GM21447 (cell line): Measurements from ENCODE around the gene CBFA2T3.
"Not testable (repeated sequence)": the region's sequence is repeated elsewhere in the genome, so short reads cannot be mapped to it uniquely, and the experiment has no call there.

Experiments used
- ATAC-seq: cut with Tn5 transposase; IDR thresholded peaks from one replicate; pipeline ENCODE4 v1.9.1; 2021; ENCODE audit not compliant: unreplicated experiment

The CBFA2T3 gene

DNA sequence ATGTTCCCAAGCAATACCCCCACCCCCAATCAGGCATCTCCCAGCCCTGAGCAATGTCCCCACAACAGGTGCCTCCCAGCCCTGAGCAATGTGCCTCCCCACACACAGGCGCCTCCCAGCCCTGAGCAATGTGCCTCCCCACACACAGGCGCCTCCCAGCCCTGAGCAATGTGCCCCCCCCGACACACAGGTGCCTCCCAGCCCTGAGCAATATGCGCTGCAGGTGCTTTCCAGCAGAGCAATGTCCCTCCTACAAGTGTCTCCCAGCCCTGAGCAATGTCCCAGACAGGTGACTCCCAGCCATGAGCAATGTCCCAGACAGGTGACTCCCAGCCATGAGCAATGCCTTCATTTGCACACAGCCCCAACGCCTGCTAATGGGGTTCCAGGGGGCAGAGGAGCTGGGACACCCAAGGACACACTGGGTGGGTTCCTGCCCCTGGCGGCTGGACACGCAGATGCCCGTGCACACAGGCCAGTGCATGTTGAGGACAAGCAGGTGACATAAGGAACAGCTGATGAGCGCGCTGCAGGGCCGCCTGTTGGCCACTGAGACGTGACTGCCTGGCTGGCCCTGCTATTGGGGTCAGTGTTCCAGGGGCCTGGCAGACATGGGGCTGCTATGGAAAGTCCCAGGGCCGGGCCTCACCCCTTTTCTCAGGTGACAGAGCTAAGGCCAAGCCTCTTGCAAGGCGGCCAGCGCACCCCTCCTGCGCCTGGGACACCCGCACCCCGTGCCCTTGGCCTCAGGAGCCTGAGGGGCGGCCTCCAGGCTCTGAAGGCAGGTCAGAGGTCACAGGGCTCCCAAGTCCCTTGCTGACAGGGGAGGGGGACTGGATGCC lies 83.7 kb downstream of the CBFA2T3 start:
- no peak for ATAC-seq

DNA sequence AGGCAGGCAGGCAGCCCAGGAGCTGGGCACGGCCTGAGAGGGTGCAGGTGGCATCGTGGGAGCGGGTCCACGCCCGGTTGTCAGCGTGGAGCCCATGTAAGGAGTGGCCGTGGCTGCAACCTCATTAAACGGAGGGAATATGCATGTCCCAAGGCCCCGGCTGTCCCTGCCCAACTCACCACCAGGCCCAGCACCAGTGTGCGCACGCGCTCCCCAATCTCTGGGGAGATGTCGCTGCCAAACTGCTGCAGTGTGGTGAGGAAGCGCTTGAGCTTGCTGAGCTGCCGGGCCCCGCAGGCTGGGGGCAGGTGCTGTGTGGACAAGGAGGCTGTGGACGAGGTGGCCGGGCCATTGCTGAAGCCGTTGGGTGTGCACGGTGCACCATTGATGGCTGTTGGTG lies 84.9 kb downstream of the CBFA2T3 start:
- ATAC-seq, result no peak

DNA sequence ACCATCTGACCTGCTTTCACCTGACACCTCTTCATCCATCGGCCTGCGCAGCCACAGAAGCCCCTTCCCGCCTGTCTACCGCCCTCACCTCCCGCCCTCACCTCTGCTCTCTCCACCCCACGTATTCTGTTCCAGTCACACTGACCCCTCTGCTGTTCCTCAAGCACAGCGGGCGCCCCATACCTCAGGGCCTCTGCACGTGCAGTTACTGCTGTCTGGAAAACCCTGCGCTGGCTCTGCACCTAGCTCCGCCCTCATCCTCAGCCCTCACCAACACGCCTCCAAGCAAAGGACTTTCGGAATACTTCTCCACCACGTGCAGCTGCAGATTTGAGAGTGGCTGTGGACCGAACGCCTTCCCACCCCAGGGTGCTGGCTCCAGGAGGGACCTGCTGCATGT lies 85.9 kb downstream of the CBFA2T3 start:
- ATAC-seq, result no peak

DNA sequence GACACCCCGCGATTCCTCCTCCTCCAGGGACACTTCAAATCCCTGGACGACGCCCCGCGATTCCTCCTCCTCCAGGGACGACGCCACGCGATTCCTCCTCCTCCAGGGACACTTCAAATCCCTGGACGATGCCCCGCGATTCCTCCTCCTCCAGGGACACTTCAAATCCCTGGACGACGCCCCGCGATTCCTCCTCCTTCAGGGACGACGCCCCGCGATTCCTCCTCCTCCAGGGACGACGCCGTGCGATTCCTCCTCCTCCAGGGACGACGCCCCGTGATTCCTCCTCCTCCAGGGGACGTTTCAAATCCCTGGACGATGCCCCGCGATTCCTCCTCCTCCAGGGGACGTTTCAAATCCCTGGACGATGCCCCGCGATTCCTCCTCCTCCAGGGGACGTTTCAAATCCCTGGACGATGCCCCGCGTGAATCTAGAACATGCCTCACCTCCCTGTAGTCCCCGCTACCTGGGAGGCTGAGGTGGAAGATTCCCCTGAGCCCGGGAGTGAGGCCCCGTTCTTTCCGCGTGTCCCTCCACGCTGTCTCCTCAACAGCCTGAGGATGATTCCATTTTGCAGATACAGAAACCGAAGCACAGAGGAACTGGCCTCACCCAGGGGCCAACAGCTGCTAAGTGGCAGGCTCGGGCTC lies 87.2 kb downstream of the CBFA2T3 start:
- not testable (repeated sequence) for ATAC-seq

DNA sequence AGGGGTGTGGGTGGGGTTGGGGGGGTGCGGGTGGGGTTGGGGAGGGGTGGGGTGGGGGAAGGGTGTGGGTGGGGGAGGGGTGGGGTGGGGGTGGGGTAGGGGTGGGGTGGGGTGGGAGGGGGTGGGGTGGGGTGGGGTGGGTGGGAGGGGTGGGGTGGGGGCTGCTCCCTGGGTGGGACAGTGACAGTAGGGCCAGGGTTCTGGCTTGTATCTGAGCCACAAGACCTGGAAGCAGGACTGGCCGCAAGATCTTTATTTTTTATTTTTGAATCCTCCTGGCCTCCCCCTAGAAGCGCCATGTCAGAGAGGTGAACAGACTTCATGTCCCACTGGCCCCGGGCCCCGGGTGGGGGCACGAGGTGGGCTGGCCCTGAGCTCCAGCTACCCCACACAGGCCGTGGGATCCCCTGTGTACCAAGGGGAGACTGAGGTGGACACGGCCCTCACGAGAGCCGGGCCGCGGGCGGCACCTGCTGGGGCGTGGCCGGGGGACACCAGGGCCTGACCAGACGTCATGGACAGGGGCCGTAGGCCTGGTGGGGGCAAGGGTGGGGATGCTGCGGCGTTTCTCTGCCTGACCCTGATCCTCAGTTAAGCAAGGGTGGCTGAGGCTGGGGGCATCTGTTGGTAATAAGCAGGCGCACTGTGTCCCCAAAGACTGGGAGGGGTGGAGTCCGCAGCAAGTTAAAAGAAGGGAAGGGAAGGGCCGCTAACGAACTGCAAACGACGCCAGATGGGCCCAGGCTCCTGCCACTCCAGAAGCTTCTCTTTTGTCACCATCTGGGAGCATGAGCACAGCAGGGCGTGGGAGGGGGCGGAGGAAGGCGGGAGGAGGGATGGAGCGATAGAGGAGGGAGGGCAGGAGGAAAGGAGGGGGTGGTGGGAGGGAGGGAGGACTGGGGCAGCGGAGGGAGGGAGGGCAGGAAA lies 88.3 kb downstream of the CBFA2T3 start:
- no peak for ATAC-seq

DNA sequence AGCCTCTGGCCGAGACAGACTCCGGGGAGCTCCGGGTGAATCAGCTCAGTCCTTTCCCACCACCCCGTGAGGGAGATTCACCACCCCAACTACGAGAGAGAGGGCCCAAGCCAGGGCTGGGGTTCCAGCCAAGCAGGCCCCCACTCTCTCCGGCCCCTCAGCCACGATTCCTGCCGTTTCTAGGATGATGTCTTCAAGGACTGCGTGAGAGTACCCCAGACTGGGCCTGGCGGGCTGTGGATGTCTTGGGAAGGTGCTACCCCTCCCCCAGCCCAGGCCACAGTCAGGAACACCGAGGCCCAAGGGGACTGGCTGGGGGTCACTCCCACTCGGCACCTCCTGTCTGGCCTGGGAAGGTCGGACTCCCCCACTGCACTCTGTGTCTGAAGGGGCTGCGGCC lies 89.0 kb downstream of the CBFA2T3 start:
- ATAC-seq, result no peak

DNA sequence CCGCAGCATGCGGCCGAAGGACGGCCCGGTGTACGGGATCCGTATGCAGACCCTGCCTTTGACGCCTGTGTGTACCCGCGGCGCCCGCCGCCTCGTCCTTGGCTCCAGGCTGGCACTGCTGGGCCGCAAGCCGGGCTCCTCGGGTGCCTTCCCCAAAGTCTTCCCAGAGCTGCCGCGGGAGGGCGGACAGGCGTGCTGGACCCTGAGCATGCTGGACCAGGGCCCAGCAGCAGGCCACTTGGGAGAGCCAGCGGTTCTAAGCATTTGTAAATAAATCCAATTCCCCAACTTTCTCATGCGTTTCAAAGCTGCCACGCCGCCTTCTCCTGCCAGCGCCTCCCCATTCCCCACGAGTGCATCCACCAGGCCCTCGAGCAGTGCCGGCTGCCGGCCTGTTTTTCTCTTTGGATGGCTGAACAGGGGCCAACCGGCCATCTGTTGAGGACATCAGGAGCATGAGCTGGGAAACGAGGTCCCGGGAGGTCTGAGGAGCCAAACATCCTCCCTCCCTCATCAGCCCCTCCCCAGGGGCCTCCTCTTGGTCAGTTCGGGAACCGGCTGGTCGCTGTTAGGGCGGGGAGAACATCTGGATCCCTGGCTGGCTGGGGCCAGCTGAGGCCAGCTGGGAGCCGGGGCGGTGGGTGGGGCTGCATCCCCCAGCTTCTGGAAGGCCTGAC lies 90.0 kb downstream of the CBFA2T3 start:
- no peak for ATAC-seq

DNA sequence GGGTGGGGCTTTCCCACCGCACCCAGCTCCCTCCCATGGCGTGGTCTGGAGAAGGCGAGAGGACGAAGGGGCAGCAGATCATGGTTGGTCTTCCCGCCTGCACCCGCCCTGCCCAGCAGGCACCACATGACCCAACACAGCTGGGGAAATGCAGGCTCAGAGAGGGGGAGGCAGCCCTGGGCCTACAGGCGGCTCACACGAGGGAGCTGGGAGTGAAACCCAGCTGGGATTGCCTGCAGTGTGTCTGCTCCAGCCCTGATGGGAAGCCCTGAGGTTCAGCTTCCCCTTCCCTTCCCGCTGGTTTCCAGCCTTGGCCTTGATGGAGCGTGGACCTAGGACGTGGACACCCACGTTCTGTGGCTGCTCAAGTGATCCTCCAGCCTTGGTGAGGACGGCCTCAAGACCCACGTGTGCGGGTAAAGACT lies 90.6 kb downstream of the CBFA2T3 start:
- no peak for ATAC-seq

DNA sequence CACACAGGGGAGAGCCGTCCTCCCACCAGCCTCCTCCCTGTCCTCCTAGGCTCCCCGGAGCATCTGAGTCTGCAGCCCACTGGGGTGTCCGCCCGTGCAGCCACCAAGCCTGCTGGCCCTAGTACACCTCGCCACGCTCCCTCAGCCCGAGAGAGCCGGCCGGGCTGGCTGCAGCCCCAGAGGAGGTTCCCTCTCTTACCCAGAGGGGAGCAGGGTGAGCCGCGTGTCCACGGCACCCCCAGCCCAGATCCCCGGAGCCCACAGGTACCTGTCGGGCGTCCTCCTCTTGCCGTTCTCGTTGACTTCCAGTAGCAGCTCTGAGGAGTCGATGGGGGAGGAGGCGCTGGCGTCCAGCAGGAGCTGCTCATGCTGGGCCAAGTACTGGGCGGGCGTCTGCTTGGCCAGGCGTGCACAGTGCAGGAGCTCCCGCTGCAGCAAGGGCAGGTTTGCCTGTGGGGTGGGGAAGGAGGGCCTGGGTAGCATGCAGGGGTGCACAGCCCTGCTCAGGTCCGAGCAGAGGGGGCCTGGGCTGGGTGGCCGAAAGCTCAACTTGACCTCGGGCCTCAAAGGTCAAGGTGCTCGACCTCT lies 91.2 kb downstream of the CBFA2T3 start:
- ATAC-seq, result no peak

DNA sequence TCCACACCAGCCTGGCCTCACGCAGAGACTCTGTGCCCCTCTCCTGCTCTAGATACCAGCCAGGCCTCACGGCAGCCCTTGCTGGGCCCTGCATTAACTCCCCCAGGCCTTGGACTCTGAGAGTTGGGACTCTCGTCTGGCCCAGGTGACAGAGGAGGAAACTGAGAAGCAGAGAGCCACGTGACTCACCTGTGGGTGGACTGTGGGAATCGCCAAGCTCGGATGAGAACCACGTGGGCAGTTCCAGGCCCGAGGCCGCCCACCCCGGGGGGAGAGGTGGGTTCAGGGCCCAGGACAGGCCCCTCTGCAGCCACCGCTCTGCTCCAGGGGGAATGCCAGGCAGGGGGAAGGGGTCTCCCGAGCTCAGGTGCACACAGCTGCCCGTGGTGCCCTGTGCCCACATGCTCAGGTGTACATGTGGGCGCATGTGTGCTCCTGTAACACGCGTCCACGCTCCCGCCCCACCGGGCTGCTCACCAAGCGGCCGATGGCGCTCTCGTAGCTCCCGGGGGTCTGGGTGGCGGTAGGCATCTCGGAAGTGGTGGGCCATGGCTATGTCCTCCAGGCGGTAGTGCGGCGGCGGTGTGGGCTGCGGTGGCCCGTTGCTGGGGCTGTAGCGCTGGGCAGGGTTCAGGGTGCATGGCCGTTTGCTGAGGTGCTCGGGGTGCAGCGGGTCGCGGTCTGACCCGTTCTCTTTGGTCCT lies 92.3 kb downstream of the CBFA2T3 start:
- no peak for ATAC-seq

DNA sequence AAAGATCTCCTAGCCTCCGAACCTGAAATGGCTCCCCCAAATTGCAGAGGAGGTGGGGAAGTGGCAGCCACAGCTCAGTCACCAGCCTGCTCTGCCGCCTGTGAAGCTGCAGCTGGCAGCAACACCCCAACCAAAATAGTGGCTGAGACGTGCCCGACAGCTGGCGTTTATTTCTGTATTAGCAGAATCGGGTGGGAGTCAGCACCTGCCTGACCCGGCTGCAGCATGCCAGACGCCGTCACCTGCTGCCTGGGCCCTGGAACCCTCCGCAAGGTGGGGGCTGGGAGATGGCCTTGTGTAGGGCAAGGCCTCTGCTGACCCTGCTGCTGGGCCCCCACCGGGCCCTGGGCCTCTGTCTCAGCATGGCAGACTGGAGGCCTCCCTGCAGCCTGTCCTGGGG lies 93.1 kb downstream of the CBFA2T3 start:
- no peak for ATAC-seq

DNA sequence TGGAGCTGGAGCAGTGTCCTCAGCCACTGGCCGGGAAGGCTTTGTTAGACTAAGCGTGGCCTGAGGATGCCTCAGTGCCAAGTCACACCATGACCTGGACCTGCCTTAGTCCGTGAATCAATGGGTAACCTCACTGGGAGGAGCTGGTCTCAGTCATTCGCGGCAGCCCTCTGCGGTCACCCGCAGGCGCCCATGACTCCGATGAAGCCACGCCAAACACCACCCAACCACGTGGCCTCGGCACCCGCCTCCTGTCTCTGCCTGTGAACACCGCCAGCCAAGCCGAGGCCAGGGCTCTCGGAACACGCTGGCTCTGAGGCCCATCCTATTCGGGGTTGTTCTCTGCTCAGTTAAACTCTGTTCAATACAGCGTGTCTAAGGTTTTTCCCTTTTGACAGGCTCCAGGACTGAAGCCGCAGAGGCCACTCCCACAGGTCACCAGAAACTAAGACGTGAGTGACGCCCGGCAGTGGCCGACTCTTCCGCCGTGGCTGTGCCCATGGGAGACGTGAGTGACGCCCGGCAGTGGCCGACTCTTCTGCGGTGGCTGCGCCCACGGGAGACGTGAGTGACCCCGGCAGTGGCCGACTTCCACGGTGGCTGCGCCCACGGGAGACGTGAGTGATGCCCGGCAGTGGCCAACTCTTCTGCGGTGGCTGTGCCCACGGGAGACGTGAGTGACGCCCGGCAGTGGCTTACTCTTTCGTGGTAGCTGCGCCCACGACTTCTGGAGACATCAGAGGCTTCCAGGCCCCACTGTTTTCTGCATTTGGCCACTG lies 93.7 kb downstream of the CBFA2T3 start:
- no peak for ATAC-seq

DNA sequence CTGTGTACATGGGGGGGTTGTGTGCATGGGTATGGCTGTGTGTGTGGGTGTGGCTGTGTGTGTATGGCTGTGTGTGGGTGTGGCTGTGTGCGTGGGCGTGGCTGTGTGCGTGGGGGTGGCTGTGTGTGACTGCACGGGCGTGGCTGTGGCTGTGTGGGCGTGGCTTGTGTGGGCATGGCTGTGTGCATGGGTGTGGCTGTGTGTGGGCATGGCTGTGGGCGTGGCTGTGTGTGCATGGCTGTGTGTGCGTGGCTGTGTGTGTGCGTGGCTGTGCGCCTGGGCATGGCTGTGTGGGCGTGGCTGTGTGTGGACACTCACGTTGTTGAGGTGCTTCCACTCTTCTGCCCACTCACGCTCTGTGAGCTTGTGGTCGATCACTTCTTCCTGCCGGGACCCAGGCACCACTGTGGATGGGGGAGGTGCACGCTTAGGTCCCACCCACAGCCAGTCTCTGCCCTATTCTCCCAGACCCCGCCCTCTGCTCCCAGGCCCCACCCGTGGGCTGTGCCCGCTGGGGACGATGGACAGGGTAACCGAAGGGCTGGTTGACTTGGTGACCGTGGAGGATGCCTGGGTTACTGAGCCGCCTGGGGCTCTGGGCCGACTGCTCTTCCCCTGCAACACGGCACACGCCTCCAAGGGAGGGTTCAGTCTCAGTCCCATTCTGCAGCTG lies 94.5 kb downstream of the CBFA2T3 start:
- ATAC-seq, result no peak

DNA sequence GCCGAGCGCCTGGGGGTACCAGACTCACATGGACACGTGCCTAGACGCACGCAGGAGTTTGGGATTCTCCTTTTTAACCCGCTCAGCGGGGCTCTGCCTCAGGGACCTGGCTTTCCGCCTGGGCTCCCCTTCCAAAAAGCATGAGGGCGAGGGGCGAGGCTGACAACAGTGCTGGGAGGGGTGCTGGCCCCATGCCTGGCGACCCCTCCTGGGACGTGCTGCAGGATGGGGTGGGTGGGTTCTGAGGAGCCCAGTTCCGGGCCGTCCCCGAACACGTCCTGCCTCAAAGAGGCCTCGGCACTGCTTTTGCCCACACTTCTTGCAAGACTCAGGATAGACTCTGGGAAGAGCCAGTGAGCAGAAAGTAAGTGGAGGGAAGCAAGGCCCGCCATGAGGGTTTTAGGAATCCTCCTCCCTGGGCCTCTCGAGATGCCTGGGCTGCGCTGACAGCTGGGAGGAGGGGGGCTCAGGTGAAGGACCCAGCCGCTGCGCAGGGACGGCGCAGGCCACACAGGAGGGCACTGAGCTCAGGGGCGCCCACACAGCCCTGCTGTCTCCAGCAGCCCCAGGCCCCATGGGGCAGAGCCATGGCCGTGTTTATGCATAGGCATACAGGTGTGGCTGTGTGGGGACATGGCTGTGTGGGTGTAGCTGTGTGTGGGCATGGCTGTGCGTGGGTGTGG lies 95.2 kb downstream of the CBFA2T3 start:
- ATAC-seq, result no peak

DNA sequence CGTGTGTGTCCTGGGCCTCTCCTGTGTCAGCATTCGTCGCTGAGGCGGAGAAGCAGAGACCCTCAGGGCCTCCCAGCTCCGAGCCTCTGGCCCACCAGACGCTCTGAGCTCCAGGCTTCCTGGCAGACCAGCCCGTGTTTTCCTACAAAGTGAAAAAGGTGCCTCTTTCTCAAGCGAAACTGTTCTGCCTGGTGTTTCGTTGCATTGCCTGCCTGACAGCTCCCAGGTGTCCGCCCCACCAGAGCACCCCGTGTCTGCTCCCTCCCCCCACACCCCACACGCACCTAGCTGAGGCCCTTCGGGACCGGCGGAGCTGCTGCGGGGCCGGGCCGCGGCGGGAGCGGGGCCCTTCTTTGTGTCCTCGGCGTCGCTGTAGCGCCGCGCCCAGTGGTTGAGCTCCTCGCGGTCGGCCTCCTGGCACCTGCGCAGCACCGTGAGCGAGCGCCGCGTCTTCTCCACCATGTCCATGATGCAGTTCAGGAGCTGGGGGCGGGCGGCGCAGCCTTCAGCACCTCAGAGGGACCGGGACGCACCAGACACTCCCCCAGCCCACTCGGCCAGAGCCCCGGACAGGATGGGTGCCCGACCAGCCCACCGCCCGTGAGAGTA lies 95.9 kb downstream of the CBFA2T3 start:
- ATAC-seq, result no peak

DNA sequence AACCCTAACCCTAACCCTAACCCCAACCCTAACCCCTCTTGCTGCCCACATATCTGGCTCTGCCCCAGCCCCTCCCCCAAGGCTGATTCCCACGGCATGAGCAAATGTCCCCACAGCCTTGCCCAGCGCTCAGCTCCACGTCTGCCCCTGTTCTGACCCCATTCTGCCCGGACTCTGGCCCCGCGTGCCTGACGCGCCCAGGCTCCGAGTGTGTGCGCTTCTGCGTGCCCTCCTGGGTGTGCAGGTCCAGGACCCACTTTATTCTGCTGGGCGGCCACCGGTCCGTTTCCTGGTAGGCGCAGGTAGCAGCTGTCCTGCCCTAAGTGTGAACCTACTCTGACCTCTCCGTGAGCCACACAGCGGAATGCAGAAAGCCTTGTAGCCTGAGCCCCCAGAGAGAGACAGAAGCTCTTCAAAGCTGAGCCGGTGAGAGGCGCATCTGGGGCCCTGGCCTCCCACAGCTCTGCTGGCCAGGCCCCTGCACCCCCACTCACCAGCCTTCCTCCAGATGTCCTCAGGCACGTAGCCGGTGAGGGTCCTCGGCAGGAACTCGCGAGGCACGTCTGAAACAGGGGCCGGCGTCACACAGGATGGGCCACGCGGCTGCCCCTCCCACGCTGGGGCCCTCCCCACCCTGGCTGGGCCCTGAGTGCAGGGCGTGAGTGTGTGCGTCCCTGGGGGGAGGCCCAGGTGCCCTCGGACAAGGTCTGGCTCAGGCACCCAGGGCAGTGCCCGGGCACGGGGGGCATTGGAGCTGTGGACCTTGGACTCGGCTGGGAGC lies 96.6 kb downstream of the CBFA2T3 start:
- ATAC-seq, result no peak

DNA sequence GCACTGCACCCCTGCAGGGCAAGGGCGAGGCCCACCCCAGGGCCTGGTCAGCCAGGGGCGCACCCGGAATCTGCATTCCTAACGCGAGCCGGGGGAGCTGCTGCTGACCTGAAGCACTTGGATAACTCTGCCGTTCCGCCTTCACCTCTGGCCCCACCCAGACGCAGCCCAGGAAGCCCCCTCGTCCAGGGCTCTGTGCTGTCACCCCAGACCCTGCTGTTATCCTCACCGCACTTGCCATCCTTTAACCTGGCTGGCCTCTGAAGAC lies 97.3 kb downstream of the CBFA2T3 start:
- no peak for ATAC-seq
